ENCODE measurements around the gene SMPD4.
"Not testable (repeated sequence)": the region's sequence is repeated elsewhere in the genome, so short reads cannot be mapped to it uniquely, and the experiment has no call there.

The SMPD4 gene

DNA sequence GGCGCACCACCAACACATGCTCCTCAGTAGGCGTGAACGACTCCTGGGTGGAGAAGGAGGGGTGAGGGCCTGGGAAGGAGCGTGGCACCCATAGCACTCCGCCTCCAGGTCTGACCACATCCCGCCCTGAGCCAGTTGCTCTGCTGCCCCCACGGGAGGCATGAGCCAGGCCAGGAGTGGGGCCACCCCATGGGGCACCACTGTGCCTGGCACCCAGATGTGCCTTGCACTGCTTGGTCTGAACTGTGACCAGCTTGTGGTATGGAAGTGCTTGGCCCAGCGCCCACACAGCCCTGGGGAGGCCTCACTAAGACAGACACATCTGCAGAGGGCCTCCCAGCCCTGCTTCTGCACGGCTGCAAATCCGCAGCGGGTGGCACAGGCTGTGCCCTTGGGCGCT is 24.0 kb downstream of the SMPD4 start:
- DNase-seq (ENCODE audit: low spot score): not testable (repeated sequence)

- no peak for DNase-seq (ENCODE audit: low spot score)
Measured at GRCh38 chr2:130156624-130157004, 24.8 kb downstream of the SMPD4 start.

DNA sequence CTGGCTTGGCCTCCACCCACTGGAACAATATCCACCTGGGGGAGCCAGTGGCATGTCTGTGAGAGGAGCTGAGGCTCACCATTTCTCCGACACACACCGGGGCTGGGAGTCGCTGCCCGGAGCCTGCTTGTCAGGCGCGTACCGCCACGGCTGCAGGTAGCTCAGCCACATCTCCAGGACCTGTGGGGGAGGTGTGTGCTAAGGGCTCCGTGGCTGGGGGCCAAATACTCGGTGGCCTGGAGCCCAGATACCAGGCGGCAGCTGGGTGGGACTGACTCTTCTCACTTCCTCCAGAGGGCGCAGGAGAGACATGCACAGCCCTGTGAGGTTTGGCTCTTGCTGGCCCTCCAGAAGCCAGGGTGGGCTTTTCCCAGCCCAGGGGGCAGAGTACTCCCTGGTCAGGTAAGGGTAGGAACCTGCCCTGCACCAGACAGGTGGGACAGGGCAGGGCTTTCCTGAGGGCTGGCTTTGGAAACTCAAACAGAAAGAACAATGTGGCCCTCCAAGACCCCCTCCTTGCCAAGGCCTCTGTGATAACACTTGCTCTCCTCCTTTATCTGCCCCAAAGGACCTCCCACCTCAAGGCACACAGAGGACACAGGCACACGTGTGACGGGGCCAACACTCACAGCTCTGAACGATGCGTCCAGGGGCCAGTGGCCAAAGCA is 25.3 kb downstream of the SMPD4 start:
- peak; percentile 53 for DNase-seq (ENCODE audit: low spot score)

- DNase-seq (ENCODE audit: low spot score): no peak
Measured at GRCh38 chr2:130154773-130155765, 26.3 kb downstream of the SMPD4 start.

DNA sequence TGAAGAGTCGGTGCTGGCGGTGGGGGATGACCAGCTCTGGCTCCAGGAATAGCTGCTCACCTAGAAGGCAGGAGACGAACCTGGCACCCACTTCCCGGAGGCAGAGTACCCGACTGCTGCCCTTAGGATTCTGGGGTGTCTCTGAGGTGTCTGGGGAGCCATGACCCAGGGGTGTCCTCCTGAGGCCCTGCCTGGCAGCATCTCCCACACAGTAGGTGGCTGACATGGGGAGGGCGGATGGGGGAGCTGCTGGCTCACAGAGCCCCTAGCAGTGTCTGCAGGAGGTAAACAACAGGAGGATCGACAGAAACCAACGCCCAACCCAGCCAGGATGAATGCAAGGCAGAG is 27.0 kb downstream of the SMPD4 start:
- DNase-seq (ENCODE audit: low spot score): not testable (repeated sequence)

GRCh38 chr2:130153721-130154422 is 27.5 kb downstream of the SMPD4 start:
- DNase-seq (ENCODE audit: low spot score): not testable (repeated sequence)

DNA sequence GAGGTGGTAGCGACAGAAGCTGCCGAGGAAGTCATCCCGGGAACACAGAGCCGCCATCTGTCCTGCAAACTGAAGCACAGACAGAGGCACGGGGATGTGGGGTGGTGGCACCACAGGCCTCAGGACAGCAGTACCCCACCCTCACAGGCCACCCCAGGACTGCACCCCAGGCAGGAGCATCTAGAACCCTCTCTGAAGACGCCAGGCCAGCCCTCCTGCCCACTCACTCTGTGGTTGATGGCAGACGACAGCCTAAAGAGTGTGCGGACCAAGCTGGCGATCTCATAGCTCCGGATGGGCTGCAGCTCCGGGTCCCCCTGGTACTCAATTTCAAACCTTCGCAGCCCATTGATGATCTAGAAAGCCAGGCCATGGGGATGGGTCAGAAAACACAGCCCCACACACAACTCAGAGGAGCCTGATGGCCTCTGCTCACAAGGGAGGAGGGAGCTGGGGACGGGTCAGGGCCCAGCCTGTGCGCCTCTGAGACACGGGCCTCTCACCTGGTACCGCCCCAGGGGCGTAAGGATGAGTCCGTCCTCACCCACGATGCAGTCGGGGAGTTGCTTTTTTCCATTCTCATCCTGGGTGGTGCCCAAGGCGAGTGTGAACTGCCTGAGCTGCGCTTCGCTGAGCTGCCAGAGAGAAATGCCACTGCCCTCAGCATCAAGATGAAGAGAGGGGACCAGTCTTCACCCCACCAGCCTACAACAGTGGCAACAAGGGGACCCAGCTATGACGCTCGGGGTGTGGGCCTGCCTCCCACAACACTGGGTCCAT is 28.4 kb downstream of the SMPD4 start:
- no peak for DNase-seq (ENCODE audit: low spot score)

DNA sequence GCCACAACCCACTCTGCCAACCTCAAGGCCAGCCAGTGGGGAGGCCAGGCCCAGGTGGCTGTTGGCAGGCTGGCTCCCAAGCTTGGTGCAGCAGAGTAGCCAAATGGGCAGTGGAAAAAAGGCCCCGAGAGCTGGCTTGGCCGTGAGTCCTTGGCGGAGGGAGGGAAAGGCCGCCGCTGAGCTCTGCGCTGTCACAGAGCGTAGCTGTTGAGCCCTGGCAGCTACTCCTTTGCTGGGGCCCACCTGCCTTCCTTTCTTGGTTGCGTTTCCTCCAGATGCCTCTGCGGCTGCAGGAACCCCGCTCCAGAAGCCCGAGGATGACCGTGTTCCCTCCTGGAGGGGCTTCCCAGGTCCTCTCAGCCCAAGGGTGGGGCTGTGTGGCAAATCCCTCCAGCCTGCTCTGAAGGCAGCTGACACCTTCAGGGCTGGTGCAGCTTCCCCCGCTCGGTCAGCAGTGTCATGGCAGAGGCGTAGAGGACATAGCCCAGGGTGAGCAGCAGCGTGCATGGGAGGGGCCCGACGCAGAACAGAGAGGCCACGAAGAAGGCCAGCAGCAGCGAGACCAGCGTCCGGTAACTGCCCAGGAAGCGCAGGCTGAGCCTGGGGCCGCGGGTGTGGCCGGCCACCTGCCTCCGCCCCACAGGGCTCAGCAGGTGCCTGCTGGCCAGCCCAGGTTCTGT is 29.1 kb downstream of the SMPD4 start:
- not testable (repeated sequence) for DNase-seq (ENCODE audit: low spot score)

- not testable (repeated sequence) for DNase-seq (ENCODE audit: low spot score)
Measured at GRCh38 chr2:130151145-130151512, 30.3 kb downstream of the SMPD4 start.

DNA sequence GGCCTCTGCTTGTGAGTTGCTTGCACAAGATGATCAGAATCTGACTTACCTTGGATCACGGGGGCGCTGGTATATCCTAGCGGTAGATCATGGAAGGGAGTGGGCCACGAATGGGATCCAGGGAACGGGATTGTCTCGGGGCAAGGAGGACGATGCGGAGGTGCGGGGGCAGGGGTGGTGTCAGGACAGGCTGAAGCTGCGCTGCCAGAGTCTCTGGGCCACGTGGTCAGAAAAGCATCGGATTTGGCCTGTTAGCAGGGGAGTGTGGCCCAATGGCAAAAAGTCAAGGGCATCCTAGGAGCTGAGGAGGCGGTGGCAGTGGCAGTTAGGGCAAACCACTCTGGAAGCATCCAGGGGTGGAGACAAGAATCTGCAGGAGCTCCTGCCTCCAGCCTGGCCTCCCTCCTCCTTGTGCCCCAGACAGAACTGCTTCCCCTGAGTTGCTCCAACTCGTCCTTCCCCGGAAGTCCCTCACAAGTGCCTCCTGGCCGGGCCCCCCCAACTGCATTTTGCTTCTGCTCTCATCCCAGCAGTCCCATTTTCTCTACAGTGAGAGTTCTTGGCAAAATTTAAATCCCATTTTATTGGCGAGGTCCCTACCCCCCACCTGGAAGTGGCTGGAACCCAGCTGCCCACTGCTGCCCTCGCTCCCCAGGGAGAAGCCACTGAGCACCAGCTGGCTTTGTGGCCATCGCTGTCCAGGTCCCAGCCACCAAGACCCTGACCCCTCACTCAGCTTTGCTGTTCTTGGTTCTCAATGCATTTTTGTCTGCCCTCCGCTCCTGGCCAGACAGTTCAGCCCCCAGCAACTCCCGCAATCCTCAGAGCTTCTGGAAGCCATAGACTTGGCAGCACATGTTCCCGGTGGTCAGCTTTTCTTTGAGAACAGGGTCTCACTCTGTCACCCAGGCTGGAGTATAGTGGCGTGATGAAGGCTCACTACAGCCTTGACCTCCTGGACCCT is 30.9 kb downstream of the SMPD4 start:
- no peak for DNase-seq (ENCODE audit: low spot score)

DNA sequence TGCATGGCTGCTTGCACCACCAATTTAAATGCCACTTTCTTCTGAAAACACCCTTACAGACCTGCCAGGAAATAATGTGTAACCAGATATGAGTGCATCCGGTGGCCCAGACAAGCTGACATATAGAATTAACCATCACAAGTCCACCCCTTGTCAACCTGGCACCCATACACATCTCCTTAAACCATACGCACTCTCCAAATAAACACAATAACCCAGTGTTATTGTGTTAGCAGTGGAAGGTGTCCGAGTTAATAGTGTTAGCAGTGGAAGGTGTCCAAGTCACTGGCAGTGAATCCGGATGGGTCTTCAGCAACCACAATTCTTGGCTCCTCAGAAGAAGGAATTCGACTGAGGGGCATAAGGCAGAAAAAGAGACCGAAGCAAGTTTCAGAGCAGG is 32.9 kb downstream of the SMPD4 start:
- not testable (repeated sequence) for DNase-seq (ENCODE audit: low spot score)

DNA sequence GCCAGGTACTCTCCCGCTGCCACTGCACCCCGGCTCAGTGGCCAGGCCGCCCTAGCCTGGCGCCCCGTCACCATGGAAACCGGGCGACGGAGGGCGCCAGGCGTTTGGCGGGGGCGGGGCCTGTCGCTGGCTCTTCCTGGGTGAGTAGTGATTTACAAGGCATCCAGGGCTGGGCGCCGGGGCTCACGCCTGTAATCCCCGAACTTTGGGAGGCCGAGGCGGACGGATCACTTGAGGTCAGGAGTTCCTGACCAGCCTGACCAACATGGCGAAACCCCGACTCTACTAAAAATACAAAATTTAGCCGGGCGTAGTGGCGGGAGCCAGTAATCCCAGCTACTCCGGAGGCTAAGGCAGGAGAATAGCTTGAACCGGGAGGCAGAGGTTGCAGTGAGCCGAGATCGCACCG is 36.4 kb downstream of the SMPD4 start, which contains the start of gene CCDC74B:
CCDC74B (minus strand) TSS at position 107 of the 409 bp plus-strand sequence. CDS start 116 bp downstream, outside the sequence.
- not testable (repeated sequence) for DNase-seq (ENCODE audit: low spot score)

DNA sequence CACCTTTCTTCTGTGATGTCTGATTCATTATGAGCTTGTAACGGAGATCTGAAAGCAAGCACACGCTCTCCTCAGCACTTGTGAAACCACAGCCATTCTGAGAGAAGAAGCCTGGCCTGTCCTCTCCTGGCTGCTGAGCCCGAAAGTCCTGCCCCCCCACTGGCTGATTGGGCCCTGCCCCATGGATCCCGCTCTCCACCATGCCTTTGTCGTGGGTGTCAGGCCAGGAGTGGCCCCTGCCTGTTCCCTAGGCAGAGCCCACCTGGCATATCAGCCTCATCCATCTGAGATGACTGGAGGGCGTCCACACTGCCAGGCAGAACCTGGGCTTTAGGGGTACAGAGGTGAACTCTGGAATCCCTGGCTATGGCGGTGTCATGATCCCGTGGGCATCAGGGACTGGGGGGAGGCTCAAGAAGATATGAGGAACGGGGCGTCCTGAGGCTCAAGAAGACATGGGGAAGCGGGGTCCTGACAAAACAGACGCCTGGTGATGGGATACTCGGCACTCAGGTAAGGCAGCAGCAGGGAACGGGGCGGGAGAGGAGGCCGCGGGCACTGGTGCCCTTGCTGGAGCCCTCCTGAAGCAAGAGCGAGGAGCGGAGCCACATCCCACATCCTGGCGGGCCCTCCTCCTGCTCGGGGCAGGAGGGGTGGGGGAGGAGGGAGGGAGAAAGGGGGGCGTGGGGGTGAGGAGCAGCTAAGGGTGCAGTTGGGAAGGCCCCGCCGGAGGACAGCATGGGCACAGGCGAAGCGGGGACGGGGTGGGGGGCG is 37.9 kb downstream of the SMPD4 start:
- DNase-seq (ENCODE audit: low spot score): not testable (repeated sequence)

- not testable (repeated sequence) for DNase-seq (ENCODE audit: low spot score)
Measured at GRCh38 chr2:130142396-130143265, 38.8 kb downstream of the SMPD4 start.

DNA sequence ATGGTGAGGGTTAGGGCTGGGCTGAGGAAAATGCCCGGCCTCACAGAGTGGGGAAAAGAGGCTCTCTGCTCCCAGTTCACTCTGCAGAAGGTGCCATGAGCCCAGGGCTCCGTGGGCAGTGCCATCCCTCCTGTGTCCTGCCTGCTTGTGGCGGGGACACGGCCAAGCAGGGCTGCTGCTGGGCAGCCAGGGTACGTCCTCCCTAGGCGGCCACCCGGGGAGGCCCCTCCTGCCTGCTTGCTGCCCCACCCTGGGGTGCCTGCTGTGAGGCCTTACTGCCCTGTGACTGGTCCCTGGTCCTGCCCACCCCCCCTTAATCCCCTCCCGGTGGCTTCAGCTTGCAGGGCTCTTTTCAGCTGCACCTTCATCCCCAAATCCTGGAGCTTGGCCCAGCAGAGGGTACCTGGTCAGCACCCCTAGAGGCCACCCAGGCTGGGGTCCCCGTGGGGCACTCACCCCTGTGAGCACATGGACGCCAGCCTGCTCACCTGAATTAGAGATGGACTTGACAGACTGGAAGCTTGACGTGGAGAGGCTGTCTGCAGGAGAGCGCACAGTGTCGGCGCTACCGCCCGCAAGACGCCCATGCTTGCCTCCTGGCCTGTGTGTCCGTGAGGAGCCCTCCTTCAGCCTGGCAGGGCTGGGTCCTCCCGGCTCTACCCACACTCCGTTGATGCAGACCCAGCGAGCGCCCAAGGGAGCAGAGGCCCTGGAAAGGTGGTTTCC is 39.6 kb downstream of the SMPD4 start:
- not testable (repeated sequence) for DNase-seq (ENCODE audit: low spot score)

GRCh38 chr2:130141002-130141401 is 40.4 kb downstream of the SMPD4 start:
- DNase-seq (ENCODE audit: low spot score): not testable (repeated sequence)

DNA sequence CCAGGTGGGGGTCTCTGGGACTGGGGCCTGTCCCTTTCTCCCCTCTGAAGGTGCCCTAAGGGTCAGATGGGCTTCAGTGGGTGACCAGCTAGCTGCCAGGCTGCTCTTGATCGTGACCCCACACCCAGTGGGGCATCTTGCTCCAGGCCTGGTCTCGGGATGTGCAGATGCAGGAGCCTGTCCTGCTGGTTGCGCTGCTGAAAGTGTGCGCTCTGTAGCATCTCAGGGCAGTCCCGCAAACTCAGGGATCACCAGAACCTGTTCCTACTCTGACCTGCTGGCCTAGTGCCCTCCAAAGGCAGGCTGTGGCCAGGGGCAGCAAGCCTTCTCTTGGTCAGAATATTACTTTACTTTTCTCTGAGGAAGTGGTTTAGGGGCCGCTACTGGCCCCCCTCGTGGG is 40.9 kb downstream of the SMPD4 start:
- DNase-seq (ENCODE audit: low spot score): not testable (repeated sequence)
